HG03432 (cell line): ENCODE results near the gene EPX.

Source experiments
- ATAC-seq: cut with Tn5 transposase; IDR thresholded peaks from one replicate; pipeline ENCODE4 v1.9.1; 2021; ENCODE audit warnings: mild to moderate bottlenecking, moderate library complexity; ENCODE audit not compliant: unreplicated experiment

Gene EPX

GRCh38 chr17:58224315-58224714 lies 31.8 kb downstream of the EPX start:
- ATAC-seq, result no peak

- no peak for ATAC-seq
Observed at GRCh38 chr17:58227733-58228132, 35.2 kb downstream of the EPX start.

GRCh38 chr17:58228679-58229078 lies 36.2 kb downstream of the EPX start:
- no peak for ATAC-seq

GRCh38 chr17:58229384-58229783 lies 36.9 kb downstream of the EPX start:
- no peak for ATAC-seq

GRCh38 chr17:58229881-58230280 lies 37.4 kb downstream of the EPX start:
- no peak for ATAC-seq

- ATAC-seq, result no peak
Observed at GRCh38 chr17:58231641-58232040, 39.1 kb downstream of the EPX start.

- peak; percentile 83 for ATAC-seq
Observed at GRCh38 chr17:58232707-58233156, 40.2 kb downstream of the EPX start.

- ATAC-seq, result peak; percentile 58
Observed at GRCh38 chr17:58233543-58233942, 41.0 kb downstream of the EPX start.

- no peak for ATAC-seq
Observed at GRCh38 chr17:58234512-58234911, 42.0 kb downstream of the EPX start.

- no peak for ATAC-seq
Observed at GRCh38 chr17:58235821-58236220, 43.3 kb downstream of the EPX start.

GRCh38 chr17:58236394-58236793 lies 43.9 kb downstream of the EPX start:
- ATAC-seq, result no peak

- ATAC-seq, result no peak
Observed at GRCh38 chr17:58238147-58238634, 45.7 kb downstream of the EPX start, which contains the start of gene LPO. Gene LPO, plus strand, starts transcription at chr17:58238584. Its CDS starts 4,396 bp downstream, at chr17:58242980.

- ATAC-seq, result no peak
Observed at GRCh38 chr17:58239987-58240386, 47.5 kb downstream of the EPX start.

GRCh38 chr17:58242171-58242784 lies 49.8 kb downstream of the EPX start:
- no peak for ATAC-seq

- ATAC-seq, result no peak
Observed at GRCh38 chr17:58244963-58245362, 52.4 kb downstream of the EPX start.

- ATAC-seq, result no peak
Observed at GRCh38 chr17:58245428-58246103, 53.0 kb downstream of the EPX start.

- ATAC-seq, result no peak
Observed at GRCh38 chr17:58246104-58246740, 53.7 kb downstream of the EPX start.

- no peak for ATAC-seq
Observed at GRCh38 chr17:58246781-58247180, 54.3 kb downstream of the EPX start.

- ATAC-seq, result no peak
Observed at GRCh38 chr17:58247511-58248363, 55.2 kb downstream of the EPX start.

GRCh38 chr17:58248955-58249269 lies 56.4 kb downstream of the EPX start:
- ATAC-seq, result no peak
